ENCODE results near the gene USP31. TPM values are rescaled to one million over a fixed set of nuclear protein-coding genes. Genes with fewer than 3 reads are reported as not detected.

The USP31 gene
- total RNA-seq, 4 donors from 2014 or later, result 7.8 to 29.9 (median 11.0) TPM

DNA sequence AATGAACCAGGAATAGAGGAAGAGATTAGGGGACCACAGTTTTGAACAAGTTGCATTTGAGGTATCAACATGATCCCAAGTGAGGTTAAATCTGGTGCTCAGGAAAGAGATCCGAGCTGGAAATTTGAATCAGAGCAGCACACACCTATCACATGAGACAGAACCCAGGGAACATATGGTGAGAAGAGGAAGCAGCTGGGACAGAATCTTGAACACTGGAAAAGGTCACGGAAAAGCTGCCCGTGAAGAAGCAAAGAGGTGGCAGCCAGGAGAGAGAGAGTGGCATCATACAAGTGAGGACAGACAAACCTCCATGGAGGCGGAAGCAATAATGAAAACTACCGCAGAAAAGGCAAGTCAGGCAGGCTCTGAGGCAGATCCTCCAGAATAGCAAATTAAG, 36.1 kb downstream of the USP31 start:
- H3K9me3 ChIP-seq, result no peaks in the 10 kb centered on the region
- no peaks in the 10 kb centered on the region for H3K36me3 ChIP-seq
- no peak overlapping the region for H3K27ac ChIP-seq
- no peak for TF ChIP-seq POLR2A (IDR thresholded peaks at IDR 0.05)
- no peak for TF ChIP-seq CTCF (IDR thresholded peaks at IDR 0.05)
- intact Hi-C loops (cut with DNase I), result no loop called here
- peaks cover 0 to 49% (median 15%) of the 10 kb centered on the region in 3 donors for H3K4me1 ChIP-seq
- H3K4me3 ChIP-seq, result no peak overlapping the region
- H3K27me3 ChIP-seq, result no peaks in the 10 kb centered on the region
- 64 to 76% methylated on average over 5 of the region's 5 CpGs for WGBS, 2 donors
- no peak for DNase-seq

DNA sequence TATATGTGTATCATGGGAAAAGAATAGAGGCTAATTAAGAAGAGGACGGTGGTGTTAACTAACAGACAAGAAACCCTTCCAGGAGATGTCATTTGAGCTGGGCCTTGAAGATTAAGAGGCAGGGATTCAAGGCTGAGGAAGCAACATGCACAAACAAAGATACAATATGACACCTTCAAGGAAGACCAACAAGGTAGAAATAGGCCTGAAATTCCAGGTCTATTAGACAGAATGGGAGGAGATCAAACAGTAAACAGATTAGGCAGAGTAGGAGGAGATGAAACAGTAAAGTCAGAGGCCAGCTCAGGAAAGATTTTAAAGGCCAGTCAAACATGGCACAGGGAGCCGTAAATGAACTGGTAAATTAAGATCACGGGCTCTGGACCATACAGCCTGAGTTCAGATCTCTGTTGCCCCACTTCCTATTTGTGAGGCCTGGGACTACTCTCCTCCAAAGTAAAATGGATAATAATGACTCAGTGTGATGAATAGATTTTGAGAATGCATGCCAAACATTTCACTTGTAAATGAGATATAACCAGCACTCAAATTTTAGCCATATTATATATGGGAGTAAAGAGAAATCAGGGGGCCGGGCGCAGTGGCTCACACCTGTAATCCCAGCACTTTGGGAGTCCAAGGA, 38.9 kb downstream of the USP31 start:
- Histone ChIP-seq H3K9me3 (no peaks in the 10 kb centered on the region), H3K4me3 (no peak overlapping the region), H3K27me3 (no peaks in the 10 kb centered on the region), H3K4me1 (peaks cover 0 to 26% (median 3%) of the 10 kb centered on the region in 3 donors), H3K27ac (no peak overlapping the region), H3K36me3 (peaks cover 0 to 26% (median 3%) of the 10 kb centered on the region in 3 donors)
- TF ChIP-seq POLR2A (IDR thresholded peaks at IDR 0.05), result no peak
- TF ChIP-seq CTCF (IDR thresholded peaks at IDR 0.05), result no peak
- no peak for DNase-seq
- intact Hi-C loops (cut with DNase I), result no loop called here
- 88 to 90% methylated on average over 5 of the region's 5 CpGs for WGBS, 2 donors

DNA sequence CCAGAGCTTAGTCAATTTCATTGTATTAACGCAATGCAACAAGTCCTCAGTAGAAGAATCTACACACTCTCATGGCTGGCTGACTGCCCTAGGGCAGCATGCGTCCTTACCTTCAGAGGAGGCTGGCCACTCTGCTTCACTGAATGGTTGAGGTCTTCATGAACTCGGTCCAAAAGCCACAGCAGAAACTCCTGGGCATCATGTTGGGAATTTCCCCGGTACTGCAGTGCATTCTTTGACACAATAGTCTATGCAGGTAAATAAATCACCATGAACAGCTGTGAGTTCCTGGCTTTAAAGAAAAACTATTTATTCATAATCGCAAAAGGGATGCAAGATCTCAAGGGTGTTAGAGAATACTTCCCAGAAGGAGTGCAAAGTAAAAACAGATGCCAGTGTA, 41.3 kb downstream of the USP31 start:
- Histone ChIP-seq H3K36me3 (peaks cover 0 to 46% (median 7%) of the 10 kb centered on the region in 3 donors), H3K4me3 (no peak overlapping the region), H3K9me3 (no peaks in the 10 kb centered on the region), H3K27ac (peak overlapping the region in 1 of 4 donors; percentile 5), H3K4me1 (peaks cover 0 to 21% (median 0%) of the 10 kb centered on the region in 3 donors), H3K27me3 (no peaks in the 10 kb centered on the region)
- intact Hi-C loops (cut with DNase I), result no loop called here
- WGBS, 2 donors, result 42 to 50% methylated on average over 5 of the region's 5 CpGs
- DNase-seq, result no peak
- TF ChIP-seq CTCF (IDR thresholded peaks at IDR 0.05), result no peak
- no peak for TF ChIP-seq POLR2A (IDR thresholded peaks at IDR 0.05)

GRCh38 chr16:23107117-23107516, 42.1 kb downstream of the USP31 start:
- 92 to 97% methylated on average over 2 of the region's 2 CpGs for WGBS, 2 donors
- no peak for TF ChIP-seq POLR2A (IDR thresholded peaks at IDR 0.05)
- no peak for TF ChIP-seq CTCF (IDR thresholded peaks at IDR 0.05)
- intact Hi-C loops (cut with DNase I), result no loop called here

GRCh38 chr16:23105309-23105708, 43.9 kb downstream of the USP31 start:
- 57 to 60% methylated on average over 5 of the region's 5 CpGs for WGBS, 2 donors

More at GRCh38 chr16:23107117-23107516, 42.1 kb downstream of the USP31 start:
- H3K9me3 ChIP-seq, result no peaks in the 10 kb centered on the region
- H3K4me1 ChIP-seq, result peaks cover 0 to 21% (median 0%) of the 10 kb centered on the region in 3 donors
- no peak overlapping the region for H3K27ac ChIP-seq
- DNase-seq, result no peak
- H3K4me3 ChIP-seq, result no peak overlapping the region
- H3K36me3 ChIP-seq, result peaks cover 0 to 54% (median 7%) of the 10 kb centered on the region in 3 donors
- H3K27me3 ChIP-seq, result no peaks in the 10 kb centered on the region

More at GRCh38 chr16:23105309-23105708, 43.9 kb downstream of the USP31 start:
- H3K4me3 ChIP-seq, result no peak overlapping the region
- no peaks in the 10 kb centered on the region for H3K27me3 ChIP-seq
- no peaks in the 10 kb centered on the region for H3K9me3 ChIP-seq
- peaks cover 0 to 21% (median 0%) of the 10 kb centered on the region in 3 donors for H3K4me1 ChIP-seq
- intact Hi-C loops (cut with DNase I), result no loop called here
- no peak for DNase-seq
- TF ChIP-seq POLR2A (IDR thresholded peaks at IDR 0.05) (no peak), CTCF (IDR thresholded peaks at IDR 0.05) (no peak)
- H3K27ac ChIP-seq, result peak overlapping the region in 2 of 4 donors; percentile 6 to 46
- peaks cover 0 to 72% (median 7%) of the 10 kb centered on the region in 3 donors for H3K36me3 ChIP-seq

All from esophagus squamous epithelium (tissue), 5 donors.